DND-41 (cell line): ENCODE measurements around the gene GTF2IRD1.

Experiments
- ATAC-seq: fragments of 200-7000 bp; cut with Tn5 transposase; 3 replicates; pipeline ENCODE4 v1.9.1; 2021; ENCODE audit warnings: low read depth; ENCODE audit not compliant: insufficient read depth
- DNase-seq: peaks from one replicate; pipeline ENCODE4 v3.0.0-alpha.2; 2020
- H2AFZ ChIP-seq: 2 replicates; pipeline ENCODE4 v1.6.0; 2012; ENCODE audit warnings: low read depth, low read length
- H3K27ac ChIP-seq: 2 replicates; pipeline ENCODE4 v1.5.1; 2012; ENCODE audit warnings: low read length, inconsistent platforms
- H3K27me3 ChIP-seq: fragments of 200-600 bp; sonication (generic); 2 replicates; pipeline ENCODE4 v1.6.0; 2012; ENCODE audit warnings: low read length, mild to moderate bottlenecking, inconsistent platforms; ENCODE audit not compliant: insufficient read depth, poor library complexity
- H3K36me3 ChIP-seq: 2 replicates; pipeline ENCODE4 v1.5.1; 2012; ENCODE audit warnings: low read length, inconsistent platforms; ENCODE audit not compliant: insufficient read depth
- H3K4me1 ChIP-seq: 2 replicates; pipeline ENCODE4 v1.5.1; 2012; ENCODE audit warnings: mild to moderate bottlenecking, low read length; ENCODE audit not compliant: insufficient read depth
- H3K4me2 ChIP-seq: 2 replicates; pipeline ENCODE4 v1.6.0; 2012; ENCODE audit warnings: mild to moderate bottlenecking, moderate library complexity, low read length, inconsistent platforms; ENCODE audit not compliant: insufficient read depth
- H3K4me3 ChIP-seq, 2 experiments: fragments of 200-600 bp in 1 of 2; shearing (Covaris generic) in 1 of 2; 2 replicates each; pipeline ENCODE4 v1.5.1; 2012 to 2016; ENCODE audit warnings: inconsistent platforms in 2 of 2, low read length in 2 of 2, mild to moderate bottlenecking in 2 of 2, low read depth in 1 of 2, moderate library complexity in 1 of 2
- H3K79me2 ChIP-seq: 2 replicates; pipeline ENCODE4 v1.6.0; 2012; ENCODE audit warnings: low read length, inconsistent platforms; ENCODE audit not compliant: insufficient read depth
- H3K9ac ChIP-seq: 2 replicates; pipeline ENCODE4 v1.6.0; 2012; ENCODE audit warnings: low read depth, mild to moderate bottlenecking, inconsistent platforms, low read length, moderate library complexity
- H3K9me3 ChIP-seq: 2 replicates; pipeline ENCODE4 v1.5.1; 2012; ENCODE audit warnings: low read length, moderate library complexity, mild to moderate bottlenecking, inconsistent platforms; ENCODE audit not compliant: insufficient read depth, severe bottlenecking
- H4K20me1 ChIP-seq: 2 replicates; pipeline ENCODE4 v1.6.0; 2012; ENCODE audit warnings: low read length; ENCODE audit not compliant: insufficient read depth
- CTCF ChIP-seq: IDR thresholded peaks from 2 replicates; pipeline ENCODE4 v1.5.1; 2012; ENCODE audit warnings: borderline replicate concordance, low read length, moderate library complexity, mild to moderate bottlenecking; ENCODE audit not compliant: poor library complexity, severe bottlenecking; ENCODE audit errors: extremely low read depth
- EZH2 ChIP-seq: IDR thresholded peaks from 3 replicates; pipeline ENCODE4 v1.6.1; 2012; ENCODE audit warnings: borderline replicate concordance, low read depth, mild to moderate bottlenecking, moderate library complexity, low read length, inconsistent platforms; ENCODE audit not compliant: severe bottlenecking

Gene GTF2IRD1

GRCh38 chr7:74518041-74518440 lies 64.3 kb downstream of the GTF2IRD1 start:
- Histone ChIP-seq H3K79me2 (no peaks in the 10 kb centered on the region), H3K27me3 (no peaks in the 10 kb centered on the region)
- TF ChIP-seq EZH2, result no peak

GRCh38 chr7:74518654-74519053 lies 64.9 kb downstream of the GTF2IRD1 start:
- H2AFZ ChIP-seq, result no peak overlapping the region
- H3K9ac ChIP-seq, result no peak overlapping the region
- TF ChIP-seq EZH2 (no peak), CTCF (no peak)
- peaks cover 33% of the 10 kb centered on the region for H3K36me3 ChIP-seq
- ATAC-seq (no peak), DNase-seq (no peak)
- H3K4me1 ChIP-seq, result no peaks in the 10 kb centered on the region
- H3K4me2 ChIP-seq, result no peak overlapping the region
- no peak overlapping the region for H3K4me3 ChIP-seq
- no peak overlapping the region for H3K27ac ChIP-seq
- H3K79me2 ChIP-seq, result no peaks in the 10 kb centered on the region
- H3K27me3 ChIP-seq, result no peaks in the 10 kb centered on the region
- no peaks in the 10 kb centered on the region for H3K9me3 ChIP-seq
- no peaks in the 10 kb centered on the region; the same call in 1 of the 2 replicates for H4K20me1 ChIP-seq

More at GRCh38 chr7:74518041-74518440, 64.3 kb downstream of the GTF2IRD1 start:
- Histone ChIP-seq H2AFZ (no peak overlapping the region), H4K20me1 (no peaks in the 10 kb centered on the region; the same call in 1 of the 2 replicates), H3K4me2 (no peak overlapping the region), H3K4me3 (no peak overlapping the region), H3K9ac (no peak overlapping the region), H3K27ac (no peak overlapping the region), H3K36me3 (peaks cover 34% of the 10 kb centered on the region), H3K4me1 (no peaks in the 10 kb centered on the region), H3K9me3 (no peaks in the 10 kb centered on the region)
- ATAC-seq, result no peak
- no peak for DNase-seq

DNA sequence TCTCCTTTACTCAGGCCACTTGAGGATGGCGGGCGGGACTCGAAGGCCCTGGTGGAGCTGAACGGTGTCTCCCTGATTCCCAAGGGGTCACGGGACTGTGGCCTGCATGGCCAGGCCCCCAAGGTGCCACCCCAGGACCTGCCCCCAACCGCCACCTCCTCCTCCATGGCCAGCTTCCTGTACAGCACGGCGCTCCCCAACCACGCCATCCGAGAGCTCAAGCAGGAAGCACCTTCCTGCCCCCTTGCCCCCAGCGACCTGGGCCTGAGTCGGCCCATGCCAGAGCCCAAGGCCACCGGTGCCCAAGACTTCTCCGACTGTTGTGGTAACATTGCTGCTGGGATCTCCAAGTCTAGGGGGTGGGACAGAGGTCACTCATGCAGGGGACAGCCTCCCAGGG lies 65.7 kb downstream of the GTF2IRD1 start:
- H3K4me2 ChIP-seq, result no peak overlapping the region
- TF ChIP-seq EZH2 (no peak), CTCF (no peak)
- no peaks in the 10 kb centered on the region; the same call in 1 of the 2 replicates for H4K20me1 ChIP-seq
- no peaks in the 10 kb centered on the region for H3K27me3 ChIP-seq
- H2AFZ ChIP-seq, result no peak overlapping the region
- no peaks in the 10 kb centered on the region for H3K4me1 ChIP-seq
- H3K79me2 ChIP-seq, result no peaks in the 10 kb centered on the region
- ATAC-seq (no peak), DNase-seq (no peak)
- no peak overlapping the region for H3K4me3 ChIP-seq
- H3K36me3 ChIP-seq, result peaks cover 33% of the 10 kb centered on the region
- H3K9me3 ChIP-seq, result no peaks in the 10 kb centered on the region
- H3K9ac ChIP-seq, result no peak overlapping the region
- H3K27ac ChIP-seq, result no peak overlapping the region

DNA sequence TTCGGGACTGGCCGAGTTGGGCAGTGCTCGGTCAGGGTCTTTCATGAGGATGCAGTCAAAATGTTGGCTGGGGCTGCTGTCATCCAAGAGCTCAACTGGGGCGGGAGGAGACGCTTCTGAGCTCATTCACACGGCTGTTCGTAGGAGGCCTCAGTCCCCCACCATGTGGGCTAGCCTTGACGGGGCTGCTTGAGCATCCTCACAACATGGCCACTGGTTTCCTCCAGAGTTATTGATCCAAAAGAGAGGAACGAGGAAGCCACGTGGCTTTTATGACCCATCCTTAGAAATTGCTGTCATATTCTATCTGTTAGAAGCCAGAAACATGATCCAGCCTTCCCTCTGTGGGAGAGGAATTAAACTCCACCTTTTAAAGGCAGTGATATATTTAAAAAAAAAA lies 68.1 kb downstream of the GTF2IRD1 start:
- Histone ChIP-seq H3K4me1 (no peaks in the 10 kb centered on the region), H3K9me3 (no peaks in the 10 kb centered on the region), H3K4me3 (no peak overlapping the region), H3K79me2 (no peaks in the 10 kb centered on the region), H2AFZ (no peak overlapping the region), H4K20me1 (no peaks in the 10 kb centered on the region; the same call in 1 of the 2 replicates), H3K4me2 (no peak overlapping the region), H3K27ac (no peak overlapping the region), H3K36me3 (peaks cover 23% of the 10 kb centered on the region), H3K9ac (no peak overlapping the region), H3K27me3 (no peaks in the 10 kb centered on the region)
- no peak for TF ChIP-seq EZH2
- TF ChIP-seq CTCF, result no peak
- DNase-seq (no peak), ATAC-seq (no peak)
